ENCODE measurements around the gene UNC5C. TPM values are rescaled to one million over a fixed set of nuclear protein-coding genes. Genes with fewer than 3 reads are reported as not detected.

Gene UNC5C
- total and polyA plus RNA-seq, 2 experiments from 2014 or later = 3.5 to 16.0 TPM

DNA sequence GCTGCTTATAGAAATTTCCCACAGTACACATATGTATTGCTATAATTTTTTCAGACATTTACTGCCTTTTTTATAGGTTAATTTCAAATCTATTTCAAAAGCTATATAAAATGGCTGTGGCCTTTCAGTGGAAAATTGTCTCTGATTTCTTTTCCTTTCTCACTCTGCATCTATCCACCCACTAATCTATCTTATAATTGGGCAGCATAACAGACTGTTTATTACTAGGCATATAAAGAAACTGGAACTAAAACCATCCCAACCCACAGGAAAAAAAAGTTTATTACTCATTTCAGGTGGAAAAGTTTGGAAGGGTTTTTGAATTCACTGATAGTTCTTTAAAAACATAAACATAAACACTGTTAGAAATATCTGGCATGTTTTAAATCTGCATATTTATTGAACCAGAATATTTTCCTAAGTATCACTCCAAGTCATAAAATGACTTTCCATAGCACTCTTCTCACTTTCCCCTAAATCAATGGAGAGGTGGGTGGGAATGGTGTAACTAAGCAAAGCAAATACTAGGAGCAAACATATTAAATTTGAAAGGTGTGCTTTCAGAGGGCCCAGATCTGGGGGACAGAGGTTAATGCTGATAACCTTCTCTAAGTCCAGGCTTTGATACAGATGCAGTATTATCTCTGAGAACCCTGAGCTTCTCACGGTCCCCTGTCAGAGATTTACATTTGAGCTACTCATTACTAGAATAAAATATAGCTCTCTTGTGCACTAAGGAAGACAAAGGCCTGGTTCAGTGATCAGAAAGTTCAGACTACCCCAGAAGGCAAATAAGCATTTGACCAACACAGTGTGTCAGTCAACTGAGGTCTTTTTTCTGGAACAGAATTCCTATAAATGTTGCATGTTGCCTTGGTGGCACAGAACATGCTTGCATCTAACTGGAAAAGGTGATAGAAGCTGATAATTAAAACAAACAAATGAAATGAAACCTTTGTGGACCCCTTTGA, 328.3 kb downstream of the UNC5C start:
- WGBS (ENCODE audit: low lambda C conversion rate, missing lambda C conversion rate) = 10% methylated on average over 1 of the region's 1 CpG
- Histone ChIP-seq H4K20me1 (ENCODE audit: insufficient read depth, poor library complexity, severe bottlenecking) (no peaks in the 10 kb centered on the region), H2AFZ (no peak overlapping the region), H3K4me3 (no peak overlapping the region), H3K27ac (no peak overlapping the region), H3K9me2 (replicated peaks; ENCODE audit: insufficient read depth) (no peaks in the 10 kb centered on the region), H3K79me2 (no peaks in the 10 kb centered on the region), H3K4me2 (no peak overlapping the region), H3K36me3 (replicated peaks; ENCODE audit: insufficient read depth, low read depth) (no peaks in the 10 kb centered on the region), H3K27me3 (peaks cover 3% of the 10 kb centered on the region), H3K9me3 (ENCODE audit: low read depth) (no peaks in the 10 kb centered on the region), H3K4me1 (ENCODE audit: insufficient read depth) (no peaks in the 10 kb centered on the region)
- TF ChIP-seq EZH2phosphoT487 (IDR thresholded peaks at IDR 0.05; ENCODE audit: low read depth, severe bottlenecking, unreplicated experiment) = no peak
- no peak for TF ChIP-seq EZH2 (IDR thresholded peaks at IDR 0.05; ENCODE audit: borderline replicate concordance)
- TF ChIP-seq, protein P1, sequence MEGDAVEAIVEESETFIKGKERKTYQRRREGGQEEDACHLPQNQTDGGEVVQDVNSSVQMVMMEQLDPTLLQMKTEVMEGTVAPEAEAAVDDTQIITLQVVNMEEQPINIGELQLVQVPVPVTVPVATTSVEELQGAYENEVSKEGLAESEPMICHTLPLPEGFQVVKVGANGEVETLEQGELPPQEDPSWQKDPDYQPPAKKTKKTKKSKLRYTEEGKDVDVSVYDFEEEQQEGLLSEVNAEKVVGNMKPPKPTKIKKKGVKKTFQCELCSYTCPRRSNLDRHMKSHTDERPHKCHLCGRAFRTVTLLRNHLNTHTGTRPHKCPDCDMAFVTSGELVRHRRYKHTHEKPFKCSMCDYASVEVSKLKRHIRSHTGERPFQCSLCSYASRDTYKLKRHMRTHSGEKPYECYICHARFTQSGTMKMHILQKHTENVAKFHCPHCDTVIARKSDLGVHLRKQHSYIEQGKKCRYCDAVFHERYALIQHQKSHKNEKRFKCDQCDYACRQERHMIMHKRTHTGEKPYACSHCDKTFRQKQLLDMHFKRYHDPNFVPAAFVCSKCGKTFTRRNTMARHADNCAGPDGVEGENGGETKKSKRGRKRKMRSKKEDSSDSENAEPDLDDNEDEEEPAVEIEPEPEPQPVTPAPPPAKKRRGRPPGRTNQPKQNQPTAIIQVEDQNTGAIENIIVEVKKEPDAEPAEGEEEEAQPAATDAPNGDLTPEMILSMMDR (IDR thresholded peaks at IDR 0.05; ENCODE audit: poor library complexity) = no peak
- DNase-seq (ENCODE audit: low spot score) = no peak

DNA sequence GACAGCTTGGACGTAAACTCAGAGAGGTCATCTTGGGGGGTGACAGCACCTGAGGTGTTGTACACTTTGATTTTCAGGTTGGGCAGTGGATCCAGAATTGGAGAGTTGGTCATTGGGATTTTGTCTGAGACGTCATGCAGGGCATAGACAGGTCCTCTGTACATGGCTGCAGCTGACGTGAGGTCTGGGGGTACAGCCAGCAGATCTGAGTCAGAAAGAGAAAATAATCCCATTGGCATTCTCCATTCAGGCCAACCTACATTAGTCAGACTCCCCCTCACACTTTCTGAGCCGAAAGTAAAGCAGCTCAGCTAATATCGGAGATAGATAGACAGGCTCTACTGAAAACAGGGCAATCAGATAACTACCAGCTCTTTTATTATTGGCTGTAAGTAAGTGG, 329.7 kb downstream of the UNC5C start:
- no peaks in the 10 kb centered on the region for H3K79me2 ChIP-seq
- H3K4me3 ChIP-seq = no peak overlapping the region
- no peak overlapping the region for H2AFZ ChIP-seq
- no peaks in the 10 kb centered on the region for H4K20me1 ChIP-seq (ENCODE audit: insufficient read depth, poor library complexity, severe bottlenecking)
- no peak for DNase-seq (ENCODE audit: low spot score)
- no peak overlapping the region for H3K4me2 ChIP-seq
- 90% methylated on average over 5 of the region's 5 CpGs for WGBS (ENCODE audit: low lambda C conversion rate, missing lambda C conversion rate)
- H3K27me3 ChIP-seq = peaks cover 11% of the 10 kb centered on the region
- H3K9me2 ChIP-seq (replicated peaks; ENCODE audit: insufficient read depth) = no peaks in the 10 kb centered on the region
- no peaks in the 10 kb centered on the region for H3K4me1 ChIP-seq (ENCODE audit: insufficient read depth)
- no peak overlapping the region for H3K27ac ChIP-seq
- H3K9me3 ChIP-seq (ENCODE audit: low read depth) = no peaks in the 10 kb centered on the region
- H3K36me3 ChIP-seq (replicated peaks; ENCODE audit: insufficient read depth, low read depth) = no peaks in the 10 kb centered on the region
- TF ChIP-seq, protein P1 (IDR thresholded peaks at IDR 0.05; ENCODE audit: poor library complexity) = no peak
- TF ChIP-seq EZH2phosphoT487 (IDR thresholded peaks at IDR 0.05; ENCODE audit: low read depth, severe bottlenecking, unreplicated experiment) = no peak
- no peak for TF ChIP-seq EZH2 (IDR thresholded peaks at IDR 0.05; ENCODE audit: borderline replicate concordance)

DNA sequence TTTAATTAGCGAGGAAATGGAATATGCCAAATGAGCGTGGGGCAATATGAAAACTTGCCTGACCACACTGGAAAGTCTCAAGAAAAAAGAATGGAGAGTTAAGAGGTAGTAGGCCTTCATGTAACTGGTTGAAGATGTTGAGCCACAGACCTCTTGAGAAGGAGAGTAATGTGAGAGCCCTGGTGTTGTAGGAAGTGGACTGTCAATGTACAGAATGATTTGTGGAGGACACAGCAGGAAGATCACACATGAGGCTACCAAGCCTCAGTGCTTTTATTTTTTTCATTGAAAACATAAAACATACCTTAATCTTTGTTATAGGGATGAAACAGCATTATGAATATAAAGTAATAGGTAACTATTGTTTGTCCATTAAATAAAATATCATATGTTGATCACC, 331.6 kb downstream of the UNC5C start:
- H3K4me1 ChIP-seq (ENCODE audit: insufficient read depth) = no peaks in the 10 kb centered on the region
- H3K4me3 ChIP-seq = no peak overlapping the region
- H3K27ac ChIP-seq = no peak overlapping the region
- no peaks in the 10 kb centered on the region for H3K36me3 ChIP-seq (replicated peaks; ENCODE audit: insufficient read depth, low read depth)
- peaks cover 24% of the 10 kb centered on the region for H3K27me3 ChIP-seq
- H3K4me2 ChIP-seq = no peak overlapping the region
- no peaks in the 10 kb centered on the region for H3K9me3 ChIP-seq (ENCODE audit: low read depth)
- no peaks in the 10 kb centered on the region for H3K9me2 ChIP-seq (replicated peaks; ENCODE audit: insufficient read depth)
- H4K20me1 ChIP-seq (ENCODE audit: insufficient read depth, poor library complexity, severe bottlenecking) = no peaks in the 10 kb centered on the region
- H3K79me2 ChIP-seq = no peaks in the 10 kb centered on the region
- H2AFZ ChIP-seq = no peak overlapping the region
- 92% methylated on average over 2 of the region's 2 CpGs for WGBS (ENCODE audit: low lambda C conversion rate, missing lambda C conversion rate)
- no peak for TF ChIP-seq EZH2phosphoT487 (IDR thresholded peaks at IDR 0.05; ENCODE audit: low read depth, severe bottlenecking, unreplicated experiment)
- TF ChIP-seq, protein P1 (IDR thresholded peaks at IDR 0.05; ENCODE audit: poor library complexity) = no peak
- no peak for TF ChIP-seq EZH2 (IDR thresholded peaks at IDR 0.05; ENCODE audit: borderline replicate concordance)
- no peak for DNase-seq (ENCODE audit: low spot score)

Measured in hepatocyte (in vitro differentiated cells).